Heart left ventricle (tissue), 13 donors: ENCODE data around the gene ANKRD44.

Experiments used
- POLR2A ChIP-seq, 2 donors: fragments of 450-650 bp; IDR thresholded peaks; one replicate each; pipeline ENCODE4 v1.6.1; 2017; ENCODE audit warnings: antibody characterized with exemption in 2 of 2, mild to moderate bottlenecking in 2 of 2, moderate library complexity in 2 of 2
- TF ChIP-seq, protein P1 (sequence below), 12 donors: fragments of 200-600 bp; sonication (generic) in 4 of 12; IDR thresholded peaks; one replicate each; pipeline versions ENCODE4 v1.5.0 to v1.8.0; 2018 to 2022; ENCODE audit warnings: antibody characterized with exemption in 12 of 12, mild to moderate bottlenecking in 5 of 12
- donor health status: ischemic (EF 13 %, LVEDD 7.1; RV severe dilation, severe dysfunction).
- donor health status: DM: no; HTN: yes; CAD: no.
- donor health status: DM: no; HTN: no; CAD: no.
- donor health status: ischemic (EF 25% LVEDD 6.9; RV normal size, moderate dysfunction).
- donor health status: ischemic (EF 25% LVEDD 5.7; RV mildly dilated, moderate dysfunction).
- donor health status: ischemic (EF 35%, LVEDD 5.7; RV mildly dilated, moderate dysfunction).
- donor health status: nonischemic (EF 11% LVEDD 7.7; RV severe dilation, severe dysfunction).
- donor health status: DM: yes; HTN: yes; CAD: no.
- donor health status: PGD.
- donor health status: ischemic (EF 29% LVEDD 5.4; RV normal size, mild dysfunction).
- donor health status: nonischemic (EF 23%, LVEDD 6.1; RV moderate dilation, normal function).

DNA sequence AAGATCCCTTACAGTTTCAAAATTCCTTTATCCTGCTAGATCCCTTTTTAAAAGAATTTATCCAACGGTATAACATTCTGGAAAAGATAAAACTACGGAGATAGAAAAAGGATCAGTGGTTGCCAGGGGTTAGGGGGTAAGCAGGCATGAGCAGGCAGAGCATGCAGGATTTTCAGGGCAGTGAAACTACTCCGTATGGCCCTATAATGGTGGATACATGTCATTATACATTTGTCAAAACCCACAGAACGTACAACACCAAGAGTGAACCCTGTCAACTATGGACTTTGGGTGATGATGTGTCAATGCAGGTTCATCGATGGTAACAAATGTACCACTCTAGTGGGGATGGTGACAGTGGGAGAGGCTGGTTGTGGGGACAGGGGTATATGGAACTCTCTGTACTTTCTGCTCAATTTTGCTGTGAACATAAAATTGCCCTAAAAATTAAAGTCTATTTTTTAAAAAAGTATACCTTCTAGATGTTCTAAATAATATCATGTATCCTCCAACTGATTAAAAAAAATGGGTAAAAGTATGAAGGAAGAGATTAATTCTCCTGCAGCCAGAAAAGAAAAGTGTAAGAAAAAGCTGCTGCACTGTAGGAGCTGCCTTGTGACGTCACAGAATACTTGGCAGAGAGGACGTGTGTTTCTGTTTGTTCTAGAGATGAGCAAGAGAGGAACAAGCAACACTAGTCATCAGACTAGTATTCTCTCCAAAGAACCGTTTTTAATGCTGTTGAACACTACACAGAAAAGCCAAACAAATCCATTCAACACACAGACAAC lies 23.6 kb downstream of the ANKRD44 start:
- TF ChIP-seq, protein P1, sequence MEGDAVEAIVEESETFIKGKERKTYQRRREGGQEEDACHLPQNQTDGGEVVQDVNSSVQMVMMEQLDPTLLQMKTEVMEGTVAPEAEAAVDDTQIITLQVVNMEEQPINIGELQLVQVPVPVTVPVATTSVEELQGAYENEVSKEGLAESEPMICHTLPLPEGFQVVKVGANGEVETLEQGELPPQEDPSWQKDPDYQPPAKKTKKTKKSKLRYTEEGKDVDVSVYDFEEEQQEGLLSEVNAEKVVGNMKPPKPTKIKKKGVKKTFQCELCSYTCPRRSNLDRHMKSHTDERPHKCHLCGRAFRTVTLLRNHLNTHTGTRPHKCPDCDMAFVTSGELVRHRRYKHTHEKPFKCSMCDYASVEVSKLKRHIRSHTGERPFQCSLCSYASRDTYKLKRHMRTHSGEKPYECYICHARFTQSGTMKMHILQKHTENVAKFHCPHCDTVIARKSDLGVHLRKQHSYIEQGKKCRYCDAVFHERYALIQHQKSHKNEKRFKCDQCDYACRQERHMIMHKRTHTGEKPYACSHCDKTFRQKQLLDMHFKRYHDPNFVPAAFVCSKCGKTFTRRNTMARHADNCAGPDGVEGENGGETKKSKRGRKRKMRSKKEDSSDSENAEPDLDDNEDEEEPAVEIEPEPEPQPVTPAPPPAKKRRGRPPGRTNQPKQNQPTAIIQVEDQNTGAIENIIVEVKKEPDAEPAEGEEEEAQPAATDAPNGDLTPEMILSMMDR (IDR thresholded peaks at IDR 0.05): no peak
- no peak for TF ChIP-seq POLR2A (IDR thresholded peaks at IDR 0.05)
